Dermis lymphatic vessel endothelial cell (primary cell): Measurements from ENCODE around the gene G2E3. TPM values are rescaled to one million over a fixed set of nuclear protein-coding genes. Genes with fewer than 3 reads are reported as not detected.

ENCODE experiments used
- total RNA-seq: library from RNA; depleted of rRNA; stranded (reverse); fragments of >200 nt; gene quantifications from 2 replicates; pipeline ENCODE4 v1.2.1, GENCODE V29; 2014

The G2E3 gene
- total RNA-seq: 8.2 and 13.6 TPM in 2 replicates

GRCh38 chr14:30558675-30559555 lies at the start of gene G2E3:
G2E3 (plus strand) TSS chr14:30559158; CDS start chr14:30581080, 21,922 bp downstream.

GRCh38 chr14:30621940-30622830 lies 63.2 kb downstream of the G2E3 start, which contains the start of gene SCFD1:
SCFD1 (plus strand) TSS chr14:30622319; CDS start chr14:30622339, 20 bp downstream.

Other genes starting within 250 kb of the G2E3 start
- gene SCFD1, start 63.2 kb downstream of the G2E3 start, total RNA-seq: 55.6 and 60.3 TPM in 2 replicates